NCI-H345 treated with DMSO at 0.1 percent for 48 hours (cell line): Measurements from ENCODE around the gene SLC17A6.

Experiments used
- DNase-seq: peaks from one replicate; lab custom pipeline; 2025; ENCODE audit not compliant: unreplicated experiment; lab: John Stamatoyannopoulos, UW

The SLC17A6 gene

GRCh38 chr11:22389526-22390282 is 51.5 kb downstream of the SLC17A6 start:
- DNase-seq, result no peak

GRCh38 chr11:22390283-22390655 is 52.1 kb downstream of the SLC17A6 start:
- no peak for DNase-seq

- DNase-seq, result no peak
Measured at GRCh38 chr11:22392561-22392960, 54.4 kb downstream of the SLC17A6 start.

- no peak for DNase-seq
Measured at GRCh38 chr11:22405377-22405776, 67.2 kb downstream of the SLC17A6 start.

GRCh38 chr11:22407267-22407666 is 69.1 kb downstream of the SLC17A6 start:
- no peak for DNase-seq

GRCh38 chr11:22407921-22408320 is 69.7 kb downstream of the SLC17A6 start:
- peak; percentile 8 for DNase-seq

- no peak for DNase-seq
Measured at GRCh38 chr11:22415476-22415875, 77.3 kb downstream of the SLC17A6 start.

- no peak for DNase-seq
Measured at GRCh38 chr11:22416462-22416861, 78.3 kb downstream of the SLC17A6 start.

GRCh38 chr11:22426915-22427314 is 88.7 kb downstream of the SLC17A6 start:
- DNase-seq, result no peak
